Uterus (tissue), 2 donors: ENCODE measurements around the gene WNT6.

Experiments
- CTCF ChIP-seq, 4 experiments: fragments of 200-600 bp in 2 of 4; fragments of 450-650 bp in 2 of 4; sonication (generic) in 2 of 4; IDR thresholded peaks; one replicate each; pipeline ENCODE4 v1.5.1; 2016 to 2019; ENCODE audit warnings: antibody characterized with exemption in 4 of 4, mild to moderate bottlenecking in 2 of 4, moderate library complexity in 1 of 4
- POLR2A ChIP-seq, 2 donors: fragments of 450-650 bp; IDR thresholded peaks; one replicate each; pipeline ENCODE4 v1.6.1; 2016; ENCODE audit warnings: antibody characterized with exemption in 2 of 2, mild to moderate bottlenecking in 1 of 2, moderate library complexity in 1 of 2

GRCh38 chr2:218839888-218840287 is 19.7 kb upstream of the WNT6 start:
- no peak for TF ChIP-seq POLR2A (IDR thresholded peaks at IDR 0.05)
- TF ChIP-seq CTCF (IDR thresholded peaks at IDR 0.05) = no peak
